Esophagus muscularis mucosa (tissue), 4 donors: ENCODE data around the gene CBX4.

Experiments used
- CTCF ChIP-seq, 3 experiments: fragments of 200-600 bp in 2 of 3; fragments of 450-650 bp in 1 of 3; sonication (generic) in 2 of 3; IDR thresholded peaks; one replicate each; pipeline ENCODE4 v1.5.1; 2017 to 2019; ENCODE audit warnings: antibody characterized with exemption in 3 of 3, mild to moderate bottlenecking in 2 of 3, moderate library complexity in 1 of 3
- EP300 ChIP-seq: sonication (generic); formaldehyde crosslinking; IDR thresholded peaks from one replicate; pipeline ENCODE4 v1.6.1; 2017; ENCODE audit warnings: antibody characterized with exemption
- POLR2A ChIP-seq: fragments of 450-650 bp; IDR thresholded peaks from one replicate; pipeline ENCODE4 v1.6.1; 2017; ENCODE audit warnings: antibody characterized with exemption, moderate library complexity, mild to moderate bottlenecking, low read depth

- TF ChIP-seq POLR2A (no peak), CTCF (IDR thresholded peaks at IDR 0.05) (no peak), EP300 (no peak)
These were observed 2.7 kb downstream of the CBX4 start for GRCh38 chr17:79836510-79836971.
